Measurements from ENCODE around the gene THAP3. TPM values are rescaled to one million over a fixed set of nuclear protein-coding genes. Genes with fewer than 3 reads are reported as not detected.
A peak's percentile ranks its signal among the peaks of the same experiment; 100 is the strongest.

Gene THAP3
- total and polyA plus RNA-seq, 5 donors: 10.2 to 20.8 (median 14.9) TPM

DNA sequence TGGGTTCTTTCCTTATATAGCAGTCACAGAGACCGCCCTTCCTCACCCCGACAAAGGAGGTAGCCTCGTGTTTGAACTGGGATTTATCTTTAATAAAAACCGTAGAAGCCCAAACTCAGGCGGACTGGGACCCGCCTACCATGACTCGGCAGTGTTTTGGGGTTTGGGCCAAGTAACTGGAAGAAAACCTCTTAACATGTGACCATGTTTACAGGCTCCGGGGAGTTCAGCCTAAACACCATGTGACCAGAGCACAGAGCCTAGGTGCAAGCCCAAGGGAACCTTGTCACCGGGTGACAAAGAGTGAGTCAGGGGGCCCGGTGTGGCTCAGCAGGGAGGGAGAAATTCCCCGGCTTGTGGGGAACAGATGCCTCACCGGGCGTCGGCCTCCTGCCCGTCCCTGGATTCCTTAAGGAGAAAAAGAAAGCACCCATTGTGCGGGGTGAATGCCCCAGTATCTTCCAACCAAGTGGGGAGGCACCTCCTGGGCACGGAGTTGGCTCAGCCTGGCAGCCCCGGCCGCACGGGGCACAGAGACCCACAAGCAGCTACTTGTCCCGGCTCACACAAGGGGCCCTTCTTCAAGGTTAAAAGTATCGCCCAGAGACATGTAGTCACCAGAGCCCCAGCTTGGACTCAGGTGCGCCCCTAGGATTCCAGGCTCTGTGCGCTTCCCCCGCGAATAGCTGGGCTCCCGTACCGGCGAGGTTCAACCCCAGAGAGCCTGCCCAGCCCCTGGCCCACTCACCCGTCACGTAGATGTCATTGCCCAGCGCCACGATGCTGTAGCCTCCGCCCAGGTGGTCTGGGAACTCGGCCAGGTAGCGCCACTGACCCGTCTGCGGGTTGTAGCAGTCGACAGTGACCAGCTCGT lies 23.4 kb upstream of the THAP3 start:
- WGBS: under 1% methylated on average over 40 of the region's 40 CpGs
- Histone ChIP-seq H3K9me3 (ENCODE audit: control insufficient read depth, low read length) (no peaks in the 10 kb centered on the region), H3K27me3 (ENCODE audit: control insufficient read depth, insufficient read depth) (no peaks in the 10 kb centered on the region), H3K27ac (ENCODE audit: low read length) (peak overlapping the region; percentile 92), H3K4me1 (ENCODE audit: control insufficient read depth, insufficient read depth, low read length) (peaks cover 21% of the 10 kb centered on the region), H3K4me3 (ENCODE audit: low read length) (peak overlapping the region; percentile 73)
- DNase-seq (peak; percentile 75 to 87 (median 87)), ATAC-seq (peak; percentile 40 to 47)
- intact Hi-C loops (cut with DNase I): loop anchor here in 1 of 4 donors (2.0 kb wide), 1 partner anchor 26 kb away; no protein-coding TSS in a partner anchor

DNA sequence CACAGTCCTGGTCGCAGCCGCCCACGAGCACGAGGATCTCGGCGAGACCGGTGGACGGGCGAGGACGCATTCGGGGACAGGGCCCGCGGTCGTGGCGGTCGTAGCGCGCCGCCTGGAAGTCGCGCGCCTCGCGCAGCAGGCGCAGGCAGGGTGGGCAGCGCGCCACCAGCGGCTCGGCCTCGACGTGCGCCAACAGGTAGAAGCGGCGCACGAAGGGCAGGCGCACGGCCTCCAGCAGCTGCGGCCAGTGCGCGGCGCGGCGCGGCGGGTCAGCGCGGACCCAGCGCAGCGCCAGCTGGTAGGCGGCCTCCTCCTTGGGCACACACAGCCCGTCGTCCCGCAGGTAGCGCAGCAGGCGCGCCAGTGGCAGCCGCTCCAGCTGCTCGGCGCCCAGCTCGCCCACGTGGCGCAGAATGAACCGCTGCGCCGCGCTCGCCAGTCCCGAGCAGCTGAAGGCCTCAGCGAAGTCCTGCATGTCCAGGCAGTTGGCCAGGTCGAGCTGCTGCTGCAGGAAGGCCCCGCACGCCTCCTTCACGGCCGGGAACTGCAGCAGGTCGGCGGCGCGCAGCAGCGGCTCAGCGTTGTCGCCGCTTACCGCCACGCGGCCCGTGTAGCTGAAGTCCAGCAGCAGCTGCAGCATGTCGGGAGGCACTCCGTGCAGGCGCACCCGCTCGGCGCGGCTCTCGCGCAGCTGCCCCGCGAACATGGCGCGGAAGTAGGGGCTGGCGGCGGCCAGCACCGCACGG lies 22.6 kb upstream of the THAP3 start:
- H3K4me1 ChIP-seq (ENCODE audit: control insufficient read depth, insufficient read depth, low read length): peaks cover 15% of the 10 kb centered on the region

DNA sequence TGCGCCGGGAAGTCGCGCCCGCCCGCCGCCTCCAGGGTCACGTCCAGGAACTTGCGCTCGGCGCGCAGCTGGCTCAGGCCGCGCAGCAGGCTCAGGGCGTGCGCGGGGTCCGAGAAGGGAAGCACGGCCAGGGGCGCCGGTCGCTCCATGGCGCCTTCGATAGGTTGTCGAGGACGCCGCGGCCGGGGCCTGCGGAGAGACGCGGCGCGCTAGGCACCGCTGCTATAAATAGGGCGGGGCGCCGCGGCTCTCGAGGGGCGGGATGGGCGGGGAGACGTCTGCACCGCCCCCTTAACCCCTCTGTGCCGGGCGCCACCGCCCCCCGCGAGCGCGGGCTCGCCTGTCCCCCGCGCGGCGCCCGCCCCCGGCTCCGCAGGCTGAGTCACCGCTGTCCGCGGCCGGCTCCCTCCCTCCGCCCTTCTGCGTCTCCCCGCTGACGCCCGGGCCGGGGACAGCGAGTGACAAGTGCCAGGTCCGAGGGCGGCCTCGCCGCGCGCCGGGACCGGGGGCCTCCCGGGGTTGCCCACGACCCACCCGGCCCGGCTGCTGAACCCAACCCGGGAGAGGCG lies 21.9 kb upstream of the THAP3 start, which contains the start of gene KLHL21:
Gene KLHL21 (minus strand): TSS at position 201 of the 569 bp plus-strand sequence. CDS start 52 bp downstream, at position 149.
- peak; percentile 86 to 87 for ATAC-seq
- H3K27me3 ChIP-seq (ENCODE audit: control insufficient read depth, insufficient read depth): no peaks in the 10 kb centered on the region
- peak within 1 kb of the TSS; percentile 94 for H3K27ac ChIP-seq (ENCODE audit: low read length)
- H3K9me3 ChIP-seq (ENCODE audit: control insufficient read depth, low read length): no peaks in the 10 kb centered on the region
- H3K4me3 ChIP-seq (ENCODE audit: low read length): peak within 1 kb of the TSS; percentile 73
- peak; percentile 93 to 97 (median 96) for DNase-seq
- peaks cover 12% of the 10 kb centered on the region for H3K4me1 ChIP-seq (ENCODE audit: control insufficient read depth, insufficient read depth, low read length)
- intact Hi-C loops (cut with DNase I): no loop called here
- WGBS: under 1% methylated on average over 84 of the region's 84 CpGs

More for the DNA sequence above, 22.6 kb upstream of the THAP3 start:
- Histone ChIP-seq H3K27ac (ENCODE audit: low read length) (peak overlapping the region; percentile 92), H3K4me3 (ENCODE audit: low read length) (peak overlapping the region; percentile 73), H3K27me3 (ENCODE audit: control insufficient read depth, insufficient read depth) (no peaks in the 10 kb centered on the region), H3K9me3 (ENCODE audit: control insufficient read depth, low read length) (no peaks in the 10 kb centered on the region)
- peak; percentile 67 to 84 (median 84) for DNase-seq
- intact Hi-C loops (cut with DNase I): loop anchor here in 1 of 4 donors (2.0 kb wide), 1 partner anchor 25 kb away; no protein-coding TSS in a partner anchor
- under 1% methylated on average over 103 of the region's 103 CpGs for WGBS
- peak; percentile 0 to 24 for ATAC-seq

DNA sequence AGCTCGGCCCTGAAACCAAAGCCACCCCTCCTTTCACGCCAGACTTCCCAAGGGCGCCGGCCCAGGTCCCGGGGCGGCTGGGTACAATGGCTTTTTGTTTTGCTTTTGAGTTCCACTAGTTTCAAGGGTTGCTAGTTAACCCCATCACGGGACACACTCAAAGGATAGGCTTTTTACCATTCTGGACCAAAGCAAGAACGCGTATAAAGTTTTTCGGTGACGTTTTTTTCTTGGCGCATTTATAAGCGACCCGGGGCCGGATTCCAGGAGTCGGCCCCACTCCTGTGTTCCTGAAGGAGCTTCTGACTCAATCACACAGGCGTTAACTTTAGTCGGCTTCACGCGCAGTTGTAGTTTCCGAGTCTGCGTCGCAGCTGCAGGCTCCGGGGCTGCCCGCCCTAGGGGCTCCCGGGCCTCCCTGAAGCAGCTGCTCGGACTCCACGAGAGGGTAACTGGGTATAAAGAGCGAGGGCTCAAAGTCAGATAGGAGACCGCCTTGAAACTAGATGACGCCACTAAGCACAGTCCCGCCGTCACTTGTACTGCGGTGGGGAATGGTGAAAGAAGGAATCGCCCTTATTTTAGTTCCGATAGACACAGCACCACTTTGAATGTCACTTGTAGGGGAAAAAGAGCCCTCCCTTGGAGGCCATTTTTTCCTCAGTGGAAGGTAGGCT lies 21.3 kb upstream of the THAP3 start:
- WGBS: under 1% methylated on average over 36 of the region's 36 CpGs
- peak; percentile 78 to 87 (median 86) for DNase-seq

DNA sequence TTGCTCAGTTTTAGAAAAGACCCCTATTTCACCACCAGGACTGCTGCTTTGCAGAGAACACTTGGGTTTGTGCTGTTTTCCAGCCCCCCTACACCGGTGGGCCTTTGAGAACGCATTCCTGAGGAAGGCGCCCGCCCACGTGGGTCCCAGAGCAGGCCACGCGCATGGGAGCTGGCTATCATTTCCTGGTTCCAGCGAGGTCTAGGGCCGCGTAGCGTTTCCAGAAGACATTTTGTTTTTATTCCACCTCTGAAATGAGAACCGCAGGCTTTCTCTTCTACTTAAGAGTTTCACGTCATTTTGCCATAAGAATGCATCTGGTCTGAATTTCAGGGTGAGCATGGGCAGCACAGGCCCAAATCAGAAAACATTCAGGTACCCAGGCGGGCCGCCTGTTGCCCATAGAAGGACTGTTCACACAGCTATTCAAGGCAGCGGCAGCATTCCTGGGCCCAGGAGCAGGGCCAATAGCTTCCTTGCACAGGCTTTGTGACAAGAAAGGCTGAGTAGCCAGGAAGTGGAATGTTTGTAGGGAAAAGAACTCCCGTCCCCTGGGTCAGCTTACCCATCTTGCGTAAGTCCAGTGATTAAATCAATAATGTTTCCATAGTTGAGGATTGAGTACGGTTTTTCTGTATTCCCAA lies 20.6 kb upstream of the THAP3 start:
- DNase-seq (peak; percentile 87 to 94 (median 91)), ATAC-seq (peak; percentile 46 to 56)
- H3K9me3 ChIP-seq (ENCODE audit: control insufficient read depth, low read length): no peaks in the 10 kb centered on the region
- H3K4me1 ChIP-seq (ENCODE audit: control insufficient read depth, insufficient read depth, low read length): peaks cover 11% of the 10 kb centered on the region
- H3K27me3 ChIP-seq (ENCODE audit: control insufficient read depth, insufficient read depth): no peaks in the 10 kb centered on the region
- intact Hi-C loops (cut with DNase I): no loop called here
- WGBS: 10% methylated on average over 19 of the region's 19 CpGs
- H3K27ac ChIP-seq (ENCODE audit: low read length): peak overlapping the region; percentile 94
- H3K4me3 ChIP-seq (ENCODE audit: low read length): peak overlapping the region; percentile 73

More for the DNA sequence above, 21.3 kb upstream of the THAP3 start:
- peak; percentile 39 to 62 for ATAC-seq
- H3K4me3 ChIP-seq (ENCODE audit: low read length): peak overlapping the region; percentile 73
- H3K27ac ChIP-seq (ENCODE audit: low read length): peak overlapping the region; percentile 94
- peaks cover 11% of the 10 kb centered on the region for H3K4me1 ChIP-seq (ENCODE audit: control insufficient read depth, insufficient read depth, low read length)
- H3K27me3 ChIP-seq (ENCODE audit: control insufficient read depth, insufficient read depth): no peaks in the 10 kb centered on the region
- no peaks in the 10 kb centered on the region for H3K9me3 ChIP-seq (ENCODE audit: control insufficient read depth, low read length)
- intact Hi-C loops (cut with DNase I): no loop called here

DNA sequence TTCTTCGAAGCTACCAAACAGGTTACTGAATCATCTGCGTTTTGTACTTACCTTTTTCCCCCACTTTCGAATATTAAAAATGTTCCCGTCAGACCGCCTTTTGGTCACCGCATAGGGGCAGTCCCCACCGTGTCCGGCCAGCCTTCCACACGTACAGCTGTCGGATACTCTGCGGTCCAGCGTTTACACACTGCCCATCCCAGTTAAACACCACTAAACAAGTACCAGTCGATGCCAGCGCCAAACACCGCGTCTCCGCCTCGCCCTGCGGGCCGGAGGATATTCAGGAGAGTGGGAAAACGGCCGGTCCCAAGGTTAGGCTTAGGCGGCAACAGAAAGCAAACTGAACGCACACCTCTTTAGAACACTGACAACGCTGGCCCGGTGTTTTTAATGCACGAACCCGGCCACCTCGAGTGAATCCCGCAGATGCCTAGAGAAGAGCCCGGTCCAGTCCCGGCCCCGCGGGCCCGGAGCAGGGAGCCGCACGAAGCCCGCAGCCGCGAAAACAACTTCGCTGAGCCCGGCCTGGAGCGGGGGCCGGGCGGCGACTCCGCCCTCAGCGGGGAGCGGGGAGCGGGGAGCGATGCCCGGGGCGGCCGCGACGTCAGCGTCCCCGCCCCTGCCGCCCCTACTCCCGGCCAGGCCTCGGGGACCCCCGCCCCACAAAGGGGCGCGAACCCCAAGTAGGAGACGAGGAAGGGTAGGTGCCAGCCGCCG lies 11.9 kb upstream of the THAP3 start:
- Histone ChIP-seq H3K9me3 (ENCODE audit: control insufficient read depth, low read length) (no peaks in the 10 kb centered on the region), H3K4me3 (ENCODE audit: low read length) (peak overlapping the region; percentile 99), H3K27ac (ENCODE audit: low read length) (peak overlapping the region; percentile 98), H3K4me1 (ENCODE audit: control insufficient read depth, insufficient read depth, low read length) (no peaks in the 10 kb centered on the region), H3K27me3 (ENCODE audit: control insufficient read depth, insufficient read depth) (no peaks in the 10 kb centered on the region)
- DNase-seq (peak in 2 of 3 donors; percentile 60 to 81), ATAC-seq (peak; percentile 65 to 69)
- WGBS: under 1% methylated on average over 67 of the region's 67 CpGs
- intact Hi-C loops (cut with DNase I): no loop called here

DNA sequence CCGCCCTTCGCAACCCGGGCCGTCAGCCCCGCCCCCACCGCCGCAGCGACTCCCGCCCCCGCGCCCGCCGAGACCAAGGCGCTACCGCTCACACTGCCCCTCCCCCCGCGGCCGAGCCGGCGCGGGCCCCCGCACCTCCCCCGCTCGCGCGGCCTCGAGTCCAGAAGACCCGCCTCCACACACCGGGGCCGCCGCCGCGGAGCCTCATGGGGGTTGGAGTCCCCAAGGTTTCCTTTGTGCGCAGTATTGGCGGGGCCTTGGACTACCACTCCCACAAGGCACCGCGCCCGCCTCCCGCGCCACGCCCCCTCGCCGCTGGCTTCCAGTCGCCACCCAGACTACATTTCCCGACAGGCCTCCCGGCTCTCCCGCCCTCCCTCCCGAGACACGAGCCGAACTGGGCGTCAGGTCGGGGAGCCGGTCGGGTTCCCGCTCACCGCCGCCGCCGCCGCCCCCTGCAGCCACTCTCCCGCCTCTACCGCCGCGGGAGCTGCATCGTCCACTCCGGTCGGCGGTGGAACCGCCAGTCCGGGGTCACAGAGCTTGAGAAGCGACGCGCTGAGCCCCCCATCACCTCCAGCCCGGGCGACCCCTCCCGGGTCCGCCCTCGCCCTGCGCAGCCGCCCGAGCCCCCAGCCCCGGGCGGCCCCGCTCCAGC lies 11.2 kb upstream of the THAP3 start, which contains the start of gene PHF13:
Gene PHF13 (plus strand): TSS at position 371 of the 658 bp plus-strand sequence. CDS start 336 bp downstream, outside the sequence.
- Histone ChIP-seq H3K4me3 (ENCODE audit: low read length) (peak within 1 kb of the TSS; percentile 99), H3K27me3 (ENCODE audit: control insufficient read depth, insufficient read depth) (no peaks in the 10 kb centered on the region), H3K9me3 (ENCODE audit: control insufficient read depth, low read length) (no peaks in the 10 kb centered on the region), H3K4me1 (ENCODE audit: control insufficient read depth, insufficient read depth, low read length) (no peaks in the 10 kb centered on the region), H3K27ac (ENCODE audit: low read length) (peak within 1 kb of the TSS; percentile 98)
- intact Hi-C loops (cut with DNase I): no loop called here
- WGBS: under 1% methylated on average over 84 of the region's 84 CpGs
- ATAC-seq (peak; percentile 98), DNase-seq (peak; percentile 100)

DNA sequence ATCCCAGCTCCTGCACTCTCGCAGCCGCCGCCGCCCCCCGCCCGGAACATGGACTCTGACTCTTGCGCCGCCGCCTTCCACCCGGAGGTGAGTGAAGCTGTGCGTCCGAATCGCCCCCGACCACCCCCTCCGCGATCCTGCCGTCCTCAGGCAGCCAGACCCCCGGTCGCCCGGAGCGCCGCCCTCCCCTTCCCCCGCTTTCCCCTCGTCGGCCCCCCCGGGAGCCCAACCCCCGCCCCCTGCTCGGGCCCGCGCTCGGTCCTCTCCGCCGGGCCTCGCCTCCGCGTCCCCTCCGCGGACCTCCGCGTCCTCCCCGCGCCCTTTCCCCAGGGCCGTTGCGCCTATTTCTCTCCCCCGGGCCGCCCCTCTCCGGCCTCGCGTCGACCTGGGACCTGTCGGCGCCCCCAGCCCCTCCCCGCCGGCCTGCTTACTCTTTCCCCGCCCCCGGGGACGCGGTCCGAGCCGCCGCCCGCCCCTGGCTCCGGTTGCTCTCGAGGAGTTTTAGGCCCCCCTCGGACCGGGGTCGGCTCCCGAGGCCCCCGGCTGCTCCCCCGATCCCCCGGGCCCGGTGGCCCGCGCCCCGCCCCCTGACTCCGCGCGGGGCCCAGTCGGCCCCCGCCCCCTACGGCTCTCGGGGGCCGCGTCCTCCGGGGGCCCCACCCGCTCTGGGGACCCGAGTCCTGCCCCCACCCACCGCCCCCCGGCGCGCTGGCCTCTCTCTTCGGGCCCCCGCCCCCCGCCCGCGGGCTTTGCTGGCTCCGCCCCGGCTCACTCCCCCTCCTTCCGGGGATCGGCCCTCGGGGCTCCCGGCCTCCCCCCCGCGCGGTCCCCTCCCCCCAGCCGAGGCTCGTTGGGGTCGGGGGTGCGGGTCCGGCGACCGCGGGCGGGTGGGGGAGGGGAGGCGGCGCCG lies 10.4 kb upstream of the THAP3 start:
- H3K27me3 ChIP-seq (ENCODE audit: control insufficient read depth, insufficient read depth): no peaks in the 10 kb centered on the region
- peak overlapping the region; percentile 99 for H3K4me3 ChIP-seq (ENCODE audit: low read length)
- peak; percentile 67 to 89 (median 87) for DNase-seq
- WGBS: 1% methylated on average over 117 of the region's 117 CpGs
- H3K27ac ChIP-seq (ENCODE audit: low read length): peak overlapping the region; percentile 95
- H3K9me3 ChIP-seq (ENCODE audit: control insufficient read depth, low read length): no peaks in the 10 kb centered on the region
- intact Hi-C loops (cut with DNase I): no loop called here
- ATAC-seq: peak; percentile 0 to 9
- H3K4me1 ChIP-seq (ENCODE audit: control insufficient read depth, insufficient read depth, low read length): no peaks in the 10 kb centered on the region

Data from right cardiac atrium (tissue), 5 donors.